Osteoblast (primary cell): ENCODE measurements around the gene NRIP1. TPM values are rescaled to one million over a fixed set of nuclear protein-coding genes. Genes with fewer than 3 reads are reported as not detected.

Experiments
- DNase-seq: peaks from one replicate; pipeline ENCODE4 v3.0.0; 2011; ENCODE audit warnings: low spot score, mixed read lengths; ENCODE audit not compliant: insufficient read length; ENCODE audit errors: missing footprints
- H2AFZ ChIP-seq: 2 replicates; pipeline ENCODE4 v1.6.0; 2011; ENCODE audit warnings: mild to moderate bottlenecking, low read length
- H3K27ac ChIP-seq: 2 replicates; pipeline ENCODE4 v1.5.1; 2011; ENCODE audit warnings: mild to moderate bottlenecking, low read depth, low read length, moderate library complexity
- H3K27me3 ChIP-seq: 2 replicates; pipeline ENCODE4 v1.6.0; 2012; ENCODE audit warnings: mild to moderate bottlenecking, control low read depth, inconsistent platforms, low read length, moderate library complexity; ENCODE audit not compliant: insufficient read depth
- H3K36me3 ChIP-seq: 2 replicates; pipeline ENCODE4 v1.5.1; 2011; ENCODE audit warnings: mild to moderate bottlenecking, low read length, control low read depth, moderate library complexity; ENCODE audit not compliant: insufficient read depth
- H3K4me1 ChIP-seq: 2 replicates; pipeline ENCODE4 v1.5.1; 2011; ENCODE audit warnings: mild to moderate bottlenecking, low read length, control low read depth, moderate library complexity; ENCODE audit not compliant: insufficient read depth
- H3K4me2 ChIP-seq: 2 replicates; pipeline ENCODE4 v1.6.0; 2011; ENCODE audit warnings: mild to moderate bottlenecking, low read length; ENCODE audit not compliant: insufficient read depth
- H3K4me3 ChIP-seq: fragments of 200-600 bp; sonication (generic); 3 replicates; pipeline ENCODE4 v1.5.1; 2012; ENCODE audit warnings: mild to moderate bottlenecking, low read length, inconsistent platforms; ENCODE audit not compliant: insufficient read depth
- H3K79me2 ChIP-seq: 2 replicates; pipeline ENCODE4 v1.6.0; 2012; ENCODE audit warnings: mild to moderate bottlenecking, low read length, control low read depth, inconsistent platforms; ENCODE audit not compliant: insufficient read depth
- H3K9me3 ChIP-seq: 2 replicates; pipeline ENCODE4 v1.5.1; 2011; ENCODE audit warnings: low read depth, low read length, control low read depth
- H4K20me1 ChIP-seq: 2 replicates; pipeline ENCODE4 v1.6.0; 2012; ENCODE audit warnings: mild to moderate bottlenecking, low read length, control low read depth; ENCODE audit not compliant: insufficient read depth
- total RNA-seq: library from RNA; depleted of rRNA; stranded (reverse); fragments of >200 nt; gene quantifications from 2 replicates; pipeline ENCODE4 v1.2.3, GENCODE V29; 2012
- TF ChIP-seq, protein P1 (sequence below): IDR thresholded peaks from 2 replicates; pipeline ENCODE4 v1.5.1; 2011; ENCODE audit warnings: mild to moderate bottlenecking, low read depth, low read length, moderate library complexity; ENCODE audit errors: extremely low read depth

NRIP1 gene
- total RNA-seq, 1 donor: 32.6 TPM

DNA sequence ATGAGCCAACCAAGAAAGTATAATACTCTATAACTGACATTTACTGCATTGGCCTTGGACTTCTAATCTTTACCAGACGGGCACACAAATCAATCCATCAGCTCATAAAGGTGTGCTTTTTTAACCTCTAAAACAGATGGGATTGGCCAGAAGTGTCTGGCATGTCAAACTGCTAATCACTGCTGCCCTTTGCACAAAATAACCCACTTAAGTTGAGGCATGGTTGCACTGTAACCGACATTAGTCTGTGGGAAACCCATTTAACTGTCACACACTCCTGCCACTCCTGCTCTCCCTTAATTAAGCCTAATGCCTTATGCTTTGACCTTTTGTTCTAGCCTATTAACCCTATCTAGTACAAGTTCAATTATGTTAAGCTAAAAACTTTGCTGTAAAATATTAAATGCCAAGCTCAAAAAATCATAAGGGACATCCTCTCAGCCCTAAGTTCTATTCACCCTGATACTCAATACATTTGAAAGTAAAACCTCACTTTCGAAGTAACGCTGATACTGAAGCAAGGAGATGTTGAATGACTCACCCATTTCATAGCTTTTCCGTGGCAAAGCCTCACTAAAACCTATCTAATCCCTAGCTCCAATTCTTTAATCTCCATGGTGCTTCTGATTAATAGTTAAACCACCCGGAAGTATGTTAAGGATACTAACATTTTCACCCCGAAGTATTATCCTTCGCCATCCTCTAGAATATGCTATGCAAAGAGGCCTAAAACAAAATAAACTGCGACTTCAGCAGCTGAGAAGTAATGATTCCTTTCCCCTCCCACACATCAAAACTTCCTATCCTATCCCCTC, 12.9 kb downstream of the NRIP1 start:
- Histone ChIP-seq H3K36me3 (no peaks in the 10 kb centered on the region), H3K79me2 (peaks cover 97% of the 10 kb centered on the region), H3K27ac (peak overlapping the region; percentile 6), H3K9me3 (no peaks in the 10 kb centered on the region), H3K27me3 (no peaks in the 10 kb centered on the region), H3K4me2 (peak overlapping the region; percentile 47), H4K20me1 (peaks cover 60% of the 10 kb centered on the region), H3K4me3 (no peak overlapping the region), H2AFZ (no peak overlapping the region), H3K4me1 (peaks cover 27% of the 10 kb centered on the region)
- no peak for DNase-seq
- TF ChIP-seq, protein P1, sequence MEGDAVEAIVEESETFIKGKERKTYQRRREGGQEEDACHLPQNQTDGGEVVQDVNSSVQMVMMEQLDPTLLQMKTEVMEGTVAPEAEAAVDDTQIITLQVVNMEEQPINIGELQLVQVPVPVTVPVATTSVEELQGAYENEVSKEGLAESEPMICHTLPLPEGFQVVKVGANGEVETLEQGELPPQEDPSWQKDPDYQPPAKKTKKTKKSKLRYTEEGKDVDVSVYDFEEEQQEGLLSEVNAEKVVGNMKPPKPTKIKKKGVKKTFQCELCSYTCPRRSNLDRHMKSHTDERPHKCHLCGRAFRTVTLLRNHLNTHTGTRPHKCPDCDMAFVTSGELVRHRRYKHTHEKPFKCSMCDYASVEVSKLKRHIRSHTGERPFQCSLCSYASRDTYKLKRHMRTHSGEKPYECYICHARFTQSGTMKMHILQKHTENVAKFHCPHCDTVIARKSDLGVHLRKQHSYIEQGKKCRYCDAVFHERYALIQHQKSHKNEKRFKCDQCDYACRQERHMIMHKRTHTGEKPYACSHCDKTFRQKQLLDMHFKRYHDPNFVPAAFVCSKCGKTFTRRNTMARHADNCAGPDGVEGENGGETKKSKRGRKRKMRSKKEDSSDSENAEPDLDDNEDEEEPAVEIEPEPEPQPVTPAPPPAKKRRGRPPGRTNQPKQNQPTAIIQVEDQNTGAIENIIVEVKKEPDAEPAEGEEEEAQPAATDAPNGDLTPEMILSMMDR: no peak

DNA sequence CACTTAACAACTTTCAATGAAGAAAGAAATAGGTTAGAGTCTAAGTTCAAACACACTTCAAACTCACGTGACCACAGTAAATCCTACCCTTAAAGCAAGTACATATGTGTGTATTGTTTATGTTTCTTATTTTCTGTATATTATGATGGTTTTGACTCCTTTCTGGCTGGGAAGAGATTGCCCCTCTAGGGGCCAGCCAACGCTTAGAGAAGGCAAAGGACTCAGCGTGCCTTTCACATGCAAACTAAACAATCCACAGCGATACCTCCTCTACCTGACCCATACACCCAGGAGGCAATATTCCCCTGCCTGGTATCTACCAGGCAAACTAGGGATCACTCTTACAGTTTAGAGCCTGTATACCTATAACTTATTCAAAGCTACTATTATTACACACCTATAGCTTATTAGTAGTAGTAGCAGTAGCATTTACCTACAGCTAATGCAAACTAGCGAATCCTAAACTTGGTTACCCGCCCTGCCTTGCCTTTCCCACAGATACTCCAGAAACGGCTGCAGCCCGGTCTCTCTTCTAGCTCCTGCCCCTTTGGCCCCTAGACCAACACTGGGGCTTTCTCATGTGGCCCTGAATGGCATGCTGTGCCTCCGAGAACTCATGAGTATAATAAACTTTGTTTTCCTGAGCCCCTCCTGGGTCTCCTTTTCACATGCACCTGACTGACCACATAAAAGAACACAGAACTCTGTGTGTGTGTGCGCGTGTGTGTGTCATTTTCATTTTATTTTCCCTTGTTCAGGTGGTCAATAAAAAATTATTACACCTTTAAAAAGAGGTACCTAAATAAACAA, 14.0 kb downstream of the NRIP1 start:
- TF ChIP-seq, protein P1: no peak
- peaks cover 97% of the 10 kb centered on the region for H3K79me2 ChIP-seq
- peaks cover 24% of the 10 kb centered on the region for H3K4me1 ChIP-seq
- H4K20me1 ChIP-seq: peaks cover 60% of the 10 kb centered on the region
- H3K9me3 ChIP-seq: no peaks in the 10 kb centered on the region
- no peak overlapping the region for H2AFZ ChIP-seq
- H3K27ac ChIP-seq: no peak overlapping the region
- no peak for DNase-seq
- no peak overlapping the region for H3K4me2 ChIP-seq
- H3K4me3 ChIP-seq: no peak overlapping the region
- H3K36me3 ChIP-seq: no peaks in the 10 kb centered on the region
- no peaks in the 10 kb centered on the region for H3K27me3 ChIP-seq

DNA sequence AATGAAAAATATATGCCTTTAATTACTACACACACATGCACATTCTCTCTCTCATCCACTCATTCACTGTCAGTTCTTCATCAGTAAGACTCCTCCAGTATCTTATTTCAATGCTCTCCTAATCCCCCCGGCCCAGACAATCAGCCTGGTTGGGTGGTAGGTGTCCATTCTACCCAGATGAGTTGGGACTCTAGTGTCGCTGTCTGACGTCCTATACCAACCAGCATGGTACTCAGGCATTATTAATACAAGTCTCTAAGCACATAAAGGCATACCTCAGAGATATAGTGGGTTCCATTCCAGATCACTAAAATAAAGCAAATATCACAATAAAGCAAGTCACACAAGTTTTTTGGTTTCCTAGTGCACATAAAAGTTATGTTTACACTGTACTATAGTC, 19.8 kb downstream of the NRIP1 start:
- H3K27me3 ChIP-seq: no peaks in the 10 kb centered on the region
- TF ChIP-seq, protein P1: no peak
- no peak for DNase-seq
- no peak overlapping the region for H3K4me2 ChIP-seq
- H3K27ac ChIP-seq: no peak overlapping the region
- H3K79me2 ChIP-seq: peaks cover 95% of the 10 kb centered on the region
- peaks cover 40% of the 10 kb centered on the region for H4K20me1 ChIP-seq
- peaks cover 12% of the 10 kb centered on the region for H3K36me3 ChIP-seq
- no peak overlapping the region for H3K4me3 ChIP-seq
- no peak overlapping the region for H2AFZ ChIP-seq
- H3K4me1 ChIP-seq: no peaks in the 10 kb centered on the region
- no peaks in the 10 kb centered on the region for H3K9me3 ChIP-seq

DNA sequence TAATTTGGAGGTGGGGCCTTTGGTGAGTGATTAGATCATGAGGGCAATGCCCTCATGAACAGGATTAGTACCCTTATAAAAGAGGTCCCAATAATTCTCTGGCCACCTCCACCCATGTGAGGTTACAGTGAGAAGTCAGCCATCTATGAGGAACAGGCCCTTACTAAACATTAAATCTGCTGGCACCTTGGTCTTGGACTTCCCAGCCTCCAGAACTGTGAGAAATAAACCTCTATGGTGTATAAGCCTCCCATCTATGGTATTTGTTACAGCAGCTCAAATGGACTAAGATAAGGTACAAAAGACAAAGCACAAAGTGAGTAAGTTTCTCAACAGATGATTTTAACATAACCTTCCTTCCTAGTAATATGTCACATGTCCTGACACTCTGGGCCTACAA, 22.3 kb downstream of the NRIP1 start:
- H3K79me2 ChIP-seq: peaks cover 95% of the 10 kb centered on the region

More for the DNA sequence above, 22.3 kb downstream of the NRIP1 start:
- Histone ChIP-seq H3K36me3 (peaks cover 19% of the 10 kb centered on the region), H3K27ac (no peak overlapping the region), H3K4me2 (no peak overlapping the region), H3K27me3 (no peaks in the 10 kb centered on the region), H3K4me1 (no peaks in the 10 kb centered on the region), H2AFZ (no peak overlapping the region), H4K20me1 (peaks cover 26% of the 10 kb centered on the region), H3K4me3 (no peak overlapping the region), H3K9me3 (no peaks in the 10 kb centered on the region)
- TF ChIP-seq, protein P1: no peak
- no peak for DNase-seq
